ENCODE data around the gene WDR4. TPM values are rescaled to one million over a fixed set of nuclear protein-coding genes. Genes with fewer than 3 reads are reported as not detected.

The WDR4 gene
- total and polyA plus RNA-seq, 2 of the 4 experiments (the other 2 are of a cell fraction): 11.3 to 20.8 TPM

DNA sequence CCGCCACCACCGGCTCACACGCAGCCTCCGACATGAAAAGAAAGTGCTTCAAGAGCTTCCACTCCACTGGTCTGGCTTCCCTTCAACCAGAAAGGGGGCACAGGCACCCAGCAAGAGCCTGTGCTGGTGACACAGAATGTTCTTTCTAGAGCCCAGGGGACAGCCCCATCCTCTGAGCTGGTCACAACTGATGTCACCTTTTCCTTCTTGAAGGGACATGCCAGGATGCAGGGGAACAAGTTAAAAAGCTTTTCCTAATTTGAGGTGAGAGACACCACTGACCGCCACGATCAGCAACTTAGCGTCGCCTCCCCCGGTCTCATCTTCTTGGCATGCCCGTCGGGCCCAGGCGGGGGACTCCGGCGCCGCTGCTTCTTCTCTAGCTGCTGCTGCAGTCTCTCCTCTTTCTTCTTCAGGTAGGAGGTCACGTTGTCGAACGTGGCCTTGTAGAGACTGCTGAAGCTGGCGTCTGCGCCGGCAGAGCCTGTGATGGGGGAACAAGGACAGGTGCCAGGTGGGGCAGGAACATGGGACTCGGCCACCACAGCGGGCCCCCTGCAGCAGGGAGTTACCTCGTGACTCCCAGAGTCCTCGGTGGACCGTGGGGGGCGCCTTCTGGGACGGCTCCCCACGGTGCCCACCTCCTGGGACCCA lies 29.5 kb downstream of the WDR4 start:
- H2BK20ac ChIP-seq (ENCODE audit: low read depth, low read length): no peak overlapping the region
- dilution Hi-C loops (cut with HindIII; ENCODE audit: low sequenced_read_pairs, unreplicated experiment): no loop called here
- no peak overlapping the region for H3K4ac ChIP-seq (ENCODE audit: low read depth, low read length)
- H2AK9ac ChIP-seq (replicated peaks; ENCODE audit: low read depth, low read length, poor library complexity): no peak overlapping the region
- no peak overlapping the region for H2BK120ac ChIP-seq (ENCODE audit: low read depth, low read length)
- WGBS, 2 experiments (ENCODE audit: extremely low coverage in 2 of 2, insufficient read length in 1 of 2): 94% methylated on average over 10 of the region's 29 CpGs; no CpG with 5 or more reads in 1 of the 2 experiments
- H3K27ac ChIP-seq (ENCODE audit: insufficient read depth, low read length): no peak overlapping the region
- H3K9me1 ChIP-seq (ENCODE audit: insufficient read depth, low read length): no peaks in the 10 kb centered on the region
- H2BK5ac ChIP-seq (ENCODE audit: low read depth, low read length, poor library complexity, severe bottlenecking): no peak overlapping the region
- H3K18ac ChIP-seq (ENCODE audit: low read depth, low read length): no peak overlapping the region
- H4K5ac ChIP-seq (ENCODE audit: low read depth, low read length): no peak overlapping the region
- TF ChIP-seq RCOR1 (IDR thresholded peaks at IDR 0.05; ENCODE audit: insufficient replicate concordance, low read length) (no peak), POLR2A (IDR thresholded peaks at IDR 0.05; ENCODE audit: low read depth, low read length) (no peak), MXI1 (IDR thresholded peaks at IDR 0.05; ENCODE audit: borderline replicate concordance, low read depth, low read length) (no peak), MAZ (IDR thresholded peaks at IDR 0.05; ENCODE audit: borderline replicate concordance, low read depth, low read length) (no peak), RAD21 (IDR thresholded peaks at IDR 0.05; ENCODE audit: low read length) (no peak), BHLHE40 (IDR thresholded peaks at IDR 0.05; ENCODE audit: low read depth, low read length) (no peak)
- TF ChIP-seq, protein P1, sequence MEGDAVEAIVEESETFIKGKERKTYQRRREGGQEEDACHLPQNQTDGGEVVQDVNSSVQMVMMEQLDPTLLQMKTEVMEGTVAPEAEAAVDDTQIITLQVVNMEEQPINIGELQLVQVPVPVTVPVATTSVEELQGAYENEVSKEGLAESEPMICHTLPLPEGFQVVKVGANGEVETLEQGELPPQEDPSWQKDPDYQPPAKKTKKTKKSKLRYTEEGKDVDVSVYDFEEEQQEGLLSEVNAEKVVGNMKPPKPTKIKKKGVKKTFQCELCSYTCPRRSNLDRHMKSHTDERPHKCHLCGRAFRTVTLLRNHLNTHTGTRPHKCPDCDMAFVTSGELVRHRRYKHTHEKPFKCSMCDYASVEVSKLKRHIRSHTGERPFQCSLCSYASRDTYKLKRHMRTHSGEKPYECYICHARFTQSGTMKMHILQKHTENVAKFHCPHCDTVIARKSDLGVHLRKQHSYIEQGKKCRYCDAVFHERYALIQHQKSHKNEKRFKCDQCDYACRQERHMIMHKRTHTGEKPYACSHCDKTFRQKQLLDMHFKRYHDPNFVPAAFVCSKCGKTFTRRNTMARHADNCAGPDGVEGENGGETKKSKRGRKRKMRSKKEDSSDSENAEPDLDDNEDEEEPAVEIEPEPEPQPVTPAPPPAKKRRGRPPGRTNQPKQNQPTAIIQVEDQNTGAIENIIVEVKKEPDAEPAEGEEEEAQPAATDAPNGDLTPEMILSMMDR (conservative IDR thresholded peaks at IDR 0.05; ENCODE audit: low read depth, low read length): no peak
- H2BK15ac ChIP-seq (ENCODE audit: low read depth, low read length): no peak overlapping the region
- H3K4me2 ChIP-seq (ENCODE audit: low read depth, low read length): no peak overlapping the region
- ChIA-PET POLR2A (ENCODE audit: unreplicated experiment) (no interaction called here), CTCF (no interaction called here)
- peaks cover 4 to 7% of the 10 kb centered on the region in 2 experiments; a peak in 3 of 4 replicates for H3K79me1 ChIP-seq (ENCODE audit: low read depth in 1 of 2, low read length in 2 of 2)
- no peak for DNase-seq
- no peaks in the 10 kb centered on the region for H3K27me3 ChIP-seq (ENCODE audit: control insufficient read depth, insufficient read depth, low read length)
- no peak overlapping the region for H2AFZ ChIP-seq (replicated peaks; ENCODE audit: low read length, poor library complexity)
- in situ Hi-C loops (cut with MboI; ENCODE audit: low sequenced_read_pairs): loop anchor here (25.0 kb wide), 2 partner anchors 88 to 688 kb away; no protein-coding TSS in a partner anchor
- H3K9me3 ChIP-seq (ENCODE audit: control insufficient read depth, insufficient read depth, low read length): no peaks in the 10 kb centered on the region
- no peak overlapping the region for H3K23ac ChIP-seq (ENCODE audit: low read depth, low read length)
- no peaks in the 10 kb centered on the region for H3K4me1 ChIP-seq (ENCODE audit: control insufficient read depth, insufficient read depth, low read length)
- H3K36me3 ChIP-seq (ENCODE audit: control insufficient read depth, insufficient read depth, low read length): peaks cover 68% of the 10 kb centered on the region
- H3K14ac ChIP-seq (replicated peaks; ENCODE audit: low read depth, low read length): no peak overlapping the region
- BruUV-seq (replicated peaks): no TSS peak
- no peak overlapping the region for H4K91ac ChIP-seq (ENCODE audit: insufficient read depth, low read depth, low read length)
- ATAC-seq (ENCODE audit: low read depth): no peak
- intact Hi-C loops (cut with micrococcal nuclease): loop anchor here (10.0 kb wide), 1 partner anchor 1375 kb away; no protein-coding TSS in a partner anchor
- no peak overlapping the region for H3K56ac ChIP-seq (ENCODE audit: extremely low read depth, insufficient read depth, low read length)
- no peak overlapping the region for H4K8ac ChIP-seq (ENCODE audit: low read depth in 2 of 2, low read length in 2 of 2)
- H2AK5ac ChIP-seq (ENCODE audit: low read depth, low read length): no peak overlapping the region
- no peak overlapping the region for H3K4me3 ChIP-seq (ENCODE audit: insufficient read depth, low read depth, low read length)
- H3K9ac ChIP-seq (ENCODE audit: low read depth, low read length): no peak overlapping the region
- peaks cover 18% of the 10 kb centered on the region for H4K20me1 ChIP-seq (ENCODE audit: insufficient read depth, low read length)
